ENCODE data around the gene GMPR2.

DNA sequence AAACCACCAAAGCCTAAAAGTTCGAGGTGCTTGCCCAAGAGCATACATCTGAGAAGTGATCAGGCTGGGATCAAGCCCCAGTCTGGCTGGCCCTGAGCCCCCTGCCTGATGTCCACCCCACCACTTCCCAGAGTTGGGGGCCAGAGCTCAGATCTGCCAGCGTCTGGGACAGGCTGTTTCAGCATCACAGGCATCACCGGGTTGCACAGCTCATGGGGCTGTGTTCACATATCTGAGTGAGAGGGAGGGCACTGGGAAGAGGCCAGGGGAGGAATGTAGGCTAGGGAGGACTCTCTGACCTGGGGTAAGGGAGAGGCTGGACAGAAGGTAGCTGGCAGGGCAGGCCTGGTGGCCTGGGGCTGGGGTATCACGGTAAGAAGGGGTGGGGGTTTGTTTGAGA lies 24.2 kb downstream of the GMPR2 start:
- TF ChIP-seq, protein P1, sequence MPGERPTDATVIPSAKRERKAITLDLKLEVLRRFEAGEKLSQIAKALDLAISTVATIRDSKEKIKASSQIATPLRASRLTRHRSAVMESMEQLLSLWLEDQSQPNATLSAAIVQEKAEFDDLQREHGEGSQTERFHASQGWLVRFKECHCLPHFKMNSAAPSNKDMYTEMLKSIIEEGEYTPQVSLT (CRISPR knock-in tag; IDR thresholded peaks at IDR 0.05; ENCODE audit: borderline replicate concordance, low read depth): no peak
- TF ChIP-seq, protein P2, sequence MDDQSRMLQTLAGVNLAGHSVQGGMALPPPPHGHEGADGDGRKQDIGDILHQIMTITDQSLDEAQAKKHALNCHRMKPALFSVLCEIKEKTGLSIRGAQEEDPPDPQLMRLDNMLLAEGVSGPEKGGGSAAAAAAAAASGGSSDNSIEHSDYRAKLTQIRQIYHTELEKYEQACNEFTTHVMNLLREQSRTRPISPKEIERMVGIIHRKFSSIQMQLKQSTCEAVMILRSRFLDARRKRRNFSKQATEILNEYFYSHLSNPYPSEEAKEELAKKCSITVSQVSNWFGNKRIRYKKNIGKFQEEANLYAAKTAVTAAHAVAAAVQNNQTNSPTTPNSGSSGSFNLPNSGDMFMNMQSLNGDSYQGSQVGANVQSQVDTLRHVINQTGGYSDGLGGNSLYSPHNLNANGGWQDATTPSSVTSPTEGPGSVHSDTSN (CRISPR knock-in tag; IDR thresholded peaks at IDR 0.05; ENCODE audit: borderline replicate concordance): no peak
- TF ChIP-seq, protein P3, sequence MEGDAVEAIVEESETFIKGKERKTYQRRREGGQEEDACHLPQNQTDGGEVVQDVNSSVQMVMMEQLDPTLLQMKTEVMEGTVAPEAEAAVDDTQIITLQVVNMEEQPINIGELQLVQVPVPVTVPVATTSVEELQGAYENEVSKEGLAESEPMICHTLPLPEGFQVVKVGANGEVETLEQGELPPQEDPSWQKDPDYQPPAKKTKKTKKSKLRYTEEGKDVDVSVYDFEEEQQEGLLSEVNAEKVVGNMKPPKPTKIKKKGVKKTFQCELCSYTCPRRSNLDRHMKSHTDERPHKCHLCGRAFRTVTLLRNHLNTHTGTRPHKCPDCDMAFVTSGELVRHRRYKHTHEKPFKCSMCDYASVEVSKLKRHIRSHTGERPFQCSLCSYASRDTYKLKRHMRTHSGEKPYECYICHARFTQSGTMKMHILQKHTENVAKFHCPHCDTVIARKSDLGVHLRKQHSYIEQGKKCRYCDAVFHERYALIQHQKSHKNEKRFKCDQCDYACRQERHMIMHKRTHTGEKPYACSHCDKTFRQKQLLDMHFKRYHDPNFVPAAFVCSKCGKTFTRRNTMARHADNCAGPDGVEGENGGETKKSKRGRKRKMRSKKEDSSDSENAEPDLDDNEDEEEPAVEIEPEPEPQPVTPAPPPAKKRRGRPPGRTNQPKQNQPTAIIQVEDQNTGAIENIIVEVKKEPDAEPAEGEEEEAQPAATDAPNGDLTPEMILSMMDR (CRISPR knock-in tag; IDR thresholded peaks at IDR 0.05): no peak
- TF ChIP-seq, protein P4, sequence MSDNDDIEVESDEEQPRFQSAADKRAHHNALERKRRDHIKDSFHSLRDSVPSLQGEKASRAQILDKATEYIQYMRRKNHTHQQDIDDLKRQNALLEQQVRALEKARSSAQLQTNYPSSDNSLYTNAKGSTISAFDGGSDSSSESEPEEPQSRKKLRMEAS (IDR thresholded peaks at IDR 0.05): no peak
- TF ChIP-seq NFE2L2 (IDR thresholded peaks at IDR 0.05; ENCODE audit: low read length) (no peak), EP300 (IDR thresholded peaks at IDR 0.05; ENCODE audit: low read depth in 2 of 2, low read length in 2 of 2) (no peak), EP300 (CRISPR knock-in tag; IDR thresholded peaks at IDR 0.05; ENCODE audit: borderline replicate concordance) (no peak), WIZ (CRISPR knock-in tag; IDR thresholded peaks at IDR 0.05) (no peak), ARNT2 (CRISPR knock-in tag; IDR thresholded peaks at IDR 0.05; ENCODE audit: low read depth) (no peak), KDM5B (CRISPR knock-in tag; IDR thresholded peaks at IDR 0.05; ENCODE audit: borderline replicate concordance) (no peak), ZNF891 (CRISPR knock-in tag; IDR thresholded peaks at IDR 0.05) (no peak), REPIN1 (CRISPR knock-in tag; IDR thresholded peaks at IDR 0.05; ENCODE audit: borderline replicate concordance, low read depth) (no peak), TBX2 (CRISPR knock-in tag; IDR thresholded peaks at IDR 0.05; ENCODE audit: borderline replicate concordance) (no peak)
- TF ChIP-seq, protein P5, sequence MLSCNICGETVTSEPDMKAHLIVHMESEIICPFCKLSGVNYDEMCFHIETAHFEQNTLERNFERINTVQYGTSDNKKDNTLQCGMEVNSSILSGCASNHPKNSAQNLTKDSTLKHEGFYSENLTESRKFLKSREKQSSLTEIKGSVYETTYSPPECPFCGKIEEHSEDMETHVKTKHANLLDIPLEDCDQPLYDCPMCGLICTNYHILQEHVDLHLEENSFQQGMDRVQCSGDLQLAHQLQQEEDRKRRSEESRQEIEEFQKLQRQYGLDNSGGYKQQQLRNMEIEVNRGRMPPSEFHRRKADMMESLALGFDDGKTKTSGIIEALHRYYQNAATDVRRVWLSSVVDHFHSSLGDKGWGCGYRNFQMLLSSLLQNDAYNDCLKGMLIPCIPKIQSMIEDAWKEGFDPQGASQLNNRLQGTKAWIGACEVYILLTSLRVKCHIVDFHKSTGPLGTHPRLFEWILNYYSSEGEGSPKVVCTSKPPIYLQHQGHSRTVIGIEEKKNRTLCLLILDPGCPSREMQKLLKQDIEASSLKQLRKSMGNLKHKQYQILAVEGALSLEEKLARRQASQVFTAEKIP (CRISPR knock-in tag; IDR thresholded peaks at IDR 0.05; ENCODE audit: borderline replicate concordance): no peak
